IMR-90 (cell line): ENCODE data around the gene RIOK2. TPM values are rescaled to one million over a fixed set of nuclear protein-coding genes. Genes with fewer than 3 reads are reported as not detected.

ENCODE experiments used
- ATAC-seq: fragments of 200-7000 bp; cut with Tn5 transposase; 2 replicates; pipeline ENCODE4 v1.9.1; 2020; ENCODE audit warnings: low read depth, mild to moderate bottlenecking, moderate library complexity
- BruUV-seq: library from RNA; stranded (reverse); fragments of 400-500 nt; replicated peaks from 2 replicates; lab custom pipeline; 2021; lab: Mats Ljungman, UMichigan
- CTCF ChIA-PET: fragments of 300-600 bp; formaldehyde crosslinking; extraction: SDS; loops from one replicate; lab custom pipeline; 2021; ENCODE audit warnings: antibody characterized with exemption; lab: Yijun Ruan, JAX
- POLR2A ChIA-PET: fragments of 300-600 bp; sonication (Branson Sonifier 250); formaldehyde crosslinking; loops from one replicate; lab custom pipeline; 2022; ENCODE audit warnings: antibody characterized with exemption; ENCODE audit not compliant: unreplicated experiment; lab: Charles Lee
- DNase-seq: peaks from one replicate; pipeline ENCODE4 v3.0.0; 2013
- H2AFZ ChIP-seq: replicated peaks from 2 replicates; pipeline ENCODE3; 2013; ENCODE audit warnings: low read length, mild to moderate bottlenecking; ENCODE audit not compliant: poor library complexity
- H2AK5ac ChIP-seq: 2 replicates; pipeline ENCODE4 v1.6.1; 2013; ENCODE audit warnings: low read depth, low read length, inconsistent platforms
- H2AK9ac ChIP-seq: replicated peaks from 2 replicates; pipeline ENCODE3; 2013; ENCODE audit warnings: mild to moderate bottlenecking, low read depth, low read length, moderate library complexity; ENCODE audit not compliant: poor library complexity
- H2BK120ac ChIP-seq: 2 replicates; pipeline ENCODE4 v1.6.1; 2013; ENCODE audit warnings: low read depth, low read length, inconsistent platforms
- H2BK15ac ChIP-seq: 3 replicates; pipeline ENCODE4 v1.6.1; 2013; ENCODE audit warnings: low read depth, low read length, inconsistent platforms
- H2BK20ac ChIP-seq: 2 replicates; pipeline ENCODE4 v1.6.1; 2013; ENCODE audit warnings: low read depth, mild to moderate bottlenecking, inconsistent platforms, low read length, moderate library complexity
- H2BK5ac ChIP-seq: 2 replicates; pipeline ENCODE4 v1.6.1; 2013; ENCODE audit warnings: mild to moderate bottlenecking, low read depth, low read length, inconsistent platforms; ENCODE audit not compliant: poor library complexity, severe bottlenecking
- H3K14ac ChIP-seq: replicated peaks from 2 replicates; pipeline ENCODE4 v1.6.1; 2013; ENCODE audit warnings: low read depth, low read length, inconsistent platforms
- H3K18ac ChIP-seq: 2 replicates; pipeline ENCODE4 v1.6.1; 2013; ENCODE audit warnings: low read depth, low read length, control low read depth
- H3K23ac ChIP-seq: 2 replicates; pipeline ENCODE4 v1.6.1; 2013; ENCODE audit warnings: low read depth, low read length, inconsistent platforms
- H3K27ac ChIP-seq: 2 replicates; pipeline ENCODE4 v1.5.1; 2013; ENCODE audit warnings: mild to moderate bottlenecking, control low read depth, low read length; ENCODE audit not compliant: insufficient read depth
- H3K27me3 ChIP-seq: 2 replicates; pipeline ENCODE4 v1.6.1; 2013; ENCODE audit warnings: low read length; ENCODE audit not compliant: control insufficient read depth, insufficient read depth
- H3K36me3 ChIP-seq: 2 replicates; pipeline ENCODE4 v1.6.1; 2013; ENCODE audit warnings: low read length, mixed read lengths; ENCODE audit not compliant: control insufficient read depth, insufficient read depth
- H3K4ac ChIP-seq: 2 replicates; pipeline ENCODE4 v1.6.1; 2013; ENCODE audit warnings: low read depth, low read length, inconsistent platforms
- H3K4me1 ChIP-seq: 2 replicates; pipeline ENCODE4 v1.6.1; 2013; ENCODE audit warnings: low read length, mixed read lengths; ENCODE audit not compliant: control insufficient read depth, insufficient read depth
- H3K4me2 ChIP-seq: 2 replicates; pipeline ENCODE4 v1.6.1; 2013; ENCODE audit warnings: low read depth, mild to moderate bottlenecking, control low read depth, low read length, moderate library complexity
- H3K4me3 ChIP-seq: 2 replicates; pipeline ENCODE4 v1.5.1; 2013; ENCODE audit warnings: low read depth, mild to moderate bottlenecking, control low read depth, low read length, moderate library complexity; ENCODE audit not compliant: insufficient read depth
- H3K56ac ChIP-seq: 2 replicates; pipeline ENCODE4 v1.6.1; 2013; ENCODE audit warnings: low read length, inconsistent platforms; ENCODE audit not compliant: insufficient read depth; ENCODE audit errors: extremely low read depth
- H3K79me1 ChIP-seq, 2 experiments: 2 replicates each; pipeline ENCODE4 v1.6.1; 2013; ENCODE audit warnings: low read length in 2 of 2, inconsistent platforms in 1 of 2, low read depth in 1 of 2
- H3K9ac ChIP-seq: 2 replicates; pipeline ENCODE4 v1.6.1; 2013; ENCODE audit warnings: low read depth, low read length, control low read depth
- H3K9me1 ChIP-seq: 2 replicates; pipeline ENCODE4 v1.6.1; 2013; ENCODE audit warnings: low read length, inconsistent platforms; ENCODE audit not compliant: insufficient read depth
- H3K9me3 ChIP-seq: 2 replicates; pipeline ENCODE4 v1.6.1; 2013; ENCODE audit warnings: low read length; ENCODE audit not compliant: control insufficient read depth, insufficient read depth
- H4K20me1 ChIP-seq: 2 replicates; pipeline ENCODE4 v1.6.1; 2013; ENCODE audit warnings: low read length, inconsistent platforms; ENCODE audit not compliant: insufficient read depth
- H4K5ac ChIP-seq: 2 replicates; pipeline ENCODE4 v1.6.1; 2013; ENCODE audit warnings: mild to moderate bottlenecking, low read depth, low read length, control low read depth
- H4K8ac ChIP-seq, 2 experiments: 2 replicates each; pipeline ENCODE4 v1.6.1; 2013; ENCODE audit warnings: low read depth in 2 of 2, low read length in 2 of 2, control low read depth in 1 of 2, inconsistent platforms in 1 of 2
- H4K91ac ChIP-seq: 2 replicates; pipeline ENCODE4 v1.6.1; 2013; ENCODE audit warnings: low read depth, low read length, inconsistent platforms; ENCODE audit not compliant: insufficient read depth
- CEBPB ChIP-seq: IDR thresholded peaks from 2 replicates; pipeline ENCODE4 v1.6.1; 2012; ENCODE audit warnings: low read depth, low read length, improper control_type of control experiment
- MAFK ChIP-seq: IDR thresholded peaks from 2 replicates; pipeline ENCODE4 v1.6.1; 2012; ENCODE audit warnings: low read depth, low read length, improper control_type of control experiment
- WGBS, 2 experiments: methylation state at CpG; one replicate each; pipeline versions ENCODE4 v1.1.5 to v1.1.7; 2013; ENCODE audit warnings: missing lambda C conversion rate in 2 of 2; ENCODE audit not compliant: insufficient read length in 1 of 2; ENCODE audit errors: extremely low coverage in 2 of 2; 5-methylcytosine and 5-hydroxymethylcytosine counted together
- dilution Hi-C: fragments of 300-500 bp; cut with HindIII; formaldehyde crosslinking; loops from one replicate; pipeline ENCODE4 v1.14.3; 2018; ENCODE audit warnings: low sequenced_read_pairs; ENCODE audit not compliant: unreplicated experiment
- in situ Hi-C: fragments of 300-500 bp; cut with MboI; formaldehyde crosslinking; loops from 3 replicates; pipeline ENCODE4 v1.14.3; 2019; ENCODE audit warnings: low sequenced_read_pairs, inconsistent platforms, mixed read lengths
- intact Hi-C: fragments of 100-400 bp; cut with micrococcal nuclease; formaldehyde crosslinking; loops from 2 replicates; pipeline ENCODE4 v1.10.0; 2022
- polyA plus RNA-seq, 3 experiments: library from polyadenylated mRNA; depleted of rRNA; stranded (reverse); fragments of >200 nt; gene quantifications; 2 replicates each; pipeline ENCODE4 v1.2.3, GENCODE V29; 2012; ENCODE audit warnings: low replicate concordance in 1 of 3
- total RNA-seq: library from RNA; depleted of rRNA; stranded (reverse); fragments of >200 nt; gene quantifications from 2 replicates; pipeline ENCODE4 v1.2.3, GENCODE V29; 2012

RIOK2 gene
- total and polyA plus RNA-seq, 2 of the 4 experiments (the other 2 are of a cell fraction), result 10.7 to 17.7 TPM

- dilution Hi-C loops, result loop anchor here (25.0 kb wide), 2 partner anchors 280 to 380 kb away; partner anchors contain the start of gene ERAP2
Observed at GRCh38 chr5:97167435-97167834, 15.6 kb downstream of the RIOK2 start.

More at GRCh38 chr5:97167435-97167834, 15.6 kb downstream of the RIOK2 start:
- Histone ChIP-seq H3K56ac (no peak overlapping the region), H3K4me3 (no peak overlapping the region), H4K8ac (no peak overlapping the region), H3K36me3 (peaks cover 19% of the 10 kb centered on the region), H3K9ac (no peak overlapping the region), H2BK15ac (no peak overlapping the region), H4K91ac (no peak overlapping the region), H3K18ac (no peak overlapping the region), H2AK5ac (no peak overlapping the region), H3K4ac (no peak overlapping the region), H3K27ac (no peak overlapping the region), H2AFZ (no peak overlapping the region), H3K79me1 (peaks cover 0 to 12% of the 10 kb centered on the region in 2 experiments; a peak in 1 of 4 replicates), H2BK5ac (no peak overlapping the region), H3K27me3 (no peaks in the 10 kb centered on the region), H4K20me1 (no peaks in the 10 kb centered on the region), H3K9me3 (no peaks in the 10 kb centered on the region), H2BK20ac (no peak overlapping the region), H4K5ac (no peak overlapping the region), H2AK9ac (no peak overlapping the region), H3K4me2 (no peak overlapping the region), H3K9me1 (no peaks in the 10 kb centered on the region), H3K4me1 (no peaks in the 10 kb centered on the region), H3K23ac (no peak overlapping the region), H2BK120ac (no peak overlapping the region), H3K14ac (no peak overlapping the region)
- ATAC-seq, result no peak
- no peak for DNase-seq
- BruUV-seq, result no TSS peak
- 0 out of 2 replicates have a peak, but pooled peaks have one; percentile 15 for TF ChIP-seq MAFK
- no peak for TF ChIP-seq CEBPB
- intact Hi-C loops, result loop anchor here (5.0 kb wide), 1 partner anchor 1605 kb away; the partner anchor contains the start of gene RGMB
- WGBS, 2 experiments, result 100% methylated on average over 1 of the region's 6 CpGs; no CpG with 5 or more reads in 1 of the 2 experiments
- ChIA-PET CTCF (no interaction called here), POLR2A (no interaction called here)
- in situ Hi-C loops, result loop anchor here (25.0 kb wide), 1 partner anchor 555 kb away; no protein-coding TSS in a partner anchor
